ENCODE data around the gene PIGO. TPM values are rescaled to one million over a fixed set of nuclear protein-coding genes. Genes with fewer than 3 reads are reported as not detected.
A peak's percentile ranks its signal among the peaks of the same experiment; 100 is the strongest.

PIGO gene
- total and polyA plus RNA-seq, 9 of the 15 experiments (the other 6 are each of a cell fraction or from before 2014, with no cell fraction given), result 5.4 to 13.7 (median 9.7) TPM

DNA sequence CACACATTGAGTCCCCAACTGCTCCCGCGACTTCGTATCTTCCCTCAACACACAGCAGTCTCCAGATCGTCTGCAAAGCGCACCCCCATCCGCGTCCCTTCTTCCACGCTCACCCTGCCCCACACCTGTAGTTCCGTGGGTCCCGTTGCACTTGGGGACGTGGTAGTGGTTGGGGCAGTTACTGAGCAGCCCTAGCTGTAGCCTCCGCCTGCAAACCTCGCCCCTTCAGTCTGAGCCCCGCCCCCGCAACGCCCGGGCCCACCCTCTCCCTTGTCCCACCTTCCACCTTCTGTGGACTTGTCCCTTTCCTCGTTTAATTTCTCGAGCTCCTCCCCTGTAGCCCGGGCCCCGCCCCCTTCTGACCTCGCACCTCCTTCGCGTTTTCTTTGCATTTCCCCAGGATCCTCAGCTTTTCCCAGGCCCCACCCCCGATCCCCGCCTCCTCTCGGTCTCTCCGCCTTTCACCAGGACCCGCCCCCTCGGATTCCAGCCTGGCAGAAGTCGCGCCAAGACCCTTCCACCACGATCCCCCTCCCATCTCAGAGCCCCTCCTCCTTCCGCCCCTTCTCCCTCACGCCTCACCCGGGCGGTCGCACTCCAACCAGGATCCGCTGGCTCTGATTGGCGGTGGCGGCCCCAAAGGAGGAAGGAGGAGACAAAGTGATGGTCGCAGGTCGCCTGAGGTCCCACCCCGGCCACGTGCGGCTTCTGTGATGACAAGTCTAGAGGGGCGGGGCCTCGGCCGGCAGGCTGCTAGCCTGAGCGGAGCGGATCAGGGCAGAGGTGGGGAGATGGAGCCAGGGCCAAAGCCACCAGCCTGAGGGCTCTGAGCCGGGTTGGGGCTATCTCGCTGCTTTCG, 19.5 kb upstream of the PIGO start, which contains the start of gene ATOSB (continued):
- TF ChIP-seq NR4A1 (CRISPR knock-in tag; IDR thresholded peaks at IDR 0.05) (no peak), NR4A1 (tag; IDR thresholded peaks at IDR 0.05) (no peak), BHLHE40 (IDR thresholded peaks at IDR 0.05; ENCODE audit: low read length) (peak; percentile 95), RHOXF2B (CRISPR knock-in tag; conservative IDR thresholded peaks at IDR 0.05) (no peak), MXI1 (IDR thresholded peaks at IDR 0.05; ENCODE audit: low read depth, low read length) (peak; percentile 52; the same call in 1 of the 2 replicates), ZBTB7A (IDR thresholded peaks at IDR 0.05; ENCODE audit: borderline replicate concordance, control insufficient read depth, low read depth, low read length) (peak; percentile 38; the same call in 1 of the 2 replicates), SRSF9 (IDR thresholded peaks at IDR 0.05; ENCODE audit: borderline replicate concordance, low read depth, low read length) (no peak), OTX1 (CRISPR knock-in tag; IDR thresholded peaks at IDR 0.05) (no peak), RAD51 (IDR thresholded peaks at IDR 0.05; ENCODE audit: borderline replicate concordance, low read depth) (peak; percentile 78), L3MBTL2 (IDR thresholded peaks at IDR 0.05) (peak; percentile 89), SNIP1 (IDR thresholded peaks at IDR 0.05; ENCODE audit: low read depth) (peak; percentile 86), ZNF384 (IDR thresholded peaks at IDR 0.05; ENCODE audit: low read depth, low read length) (no peak), ZBTB8A (IDR thresholded peaks at IDR 0.05; ENCODE audit: partially characterized antibody) (no peak)
- TF ChIP-seq, protein P1, sequence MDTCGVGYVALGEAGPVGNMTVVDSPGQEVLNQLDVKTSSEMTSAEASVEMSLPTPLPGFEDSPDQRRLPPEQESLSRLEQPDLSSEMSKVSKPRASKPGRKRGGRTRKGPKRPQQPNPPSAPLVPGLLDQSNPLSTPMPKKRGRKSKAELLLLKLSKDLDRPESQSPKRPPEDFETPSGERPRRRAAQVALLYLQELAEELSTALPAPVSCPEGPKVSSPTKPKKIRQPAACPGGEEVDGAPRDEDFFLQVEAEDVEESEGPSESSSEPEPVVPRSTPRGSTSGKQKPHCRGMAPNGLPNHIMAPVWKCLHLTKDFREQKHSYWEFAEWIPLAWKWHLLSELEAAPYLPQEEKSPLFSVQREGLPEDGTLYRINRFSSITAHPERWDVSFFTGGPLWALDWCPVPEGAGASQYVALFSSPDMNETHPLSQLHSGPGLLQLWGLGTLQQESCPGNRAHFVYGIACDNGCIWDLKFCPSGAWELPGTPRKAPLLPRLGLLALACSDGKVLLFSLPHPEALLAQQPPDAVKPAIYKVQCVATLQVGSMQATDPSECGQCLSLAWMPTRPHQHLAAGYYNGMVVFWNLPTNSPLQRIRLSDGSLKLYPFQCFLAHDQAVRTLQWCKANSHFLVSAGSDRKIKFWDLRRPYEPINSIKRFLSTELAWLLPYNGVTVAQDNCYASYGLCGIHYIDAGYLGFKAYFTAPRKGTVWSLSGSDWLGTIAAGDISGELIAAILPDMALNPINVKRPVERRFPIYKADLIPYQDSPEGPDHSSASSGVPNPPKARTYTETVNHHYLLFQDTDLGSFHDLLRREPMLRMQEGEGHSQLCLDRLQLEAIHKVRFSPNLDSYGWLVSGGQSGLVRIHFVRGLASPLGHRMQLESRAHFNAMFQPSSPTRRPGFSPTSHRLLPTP (IDR thresholded peaks at IDR 0.05; ENCODE audit: borderline replicate concordance, extremely low read depth, insufficient read length), result no peak
- TF ChIP-seq, protein P2, sequence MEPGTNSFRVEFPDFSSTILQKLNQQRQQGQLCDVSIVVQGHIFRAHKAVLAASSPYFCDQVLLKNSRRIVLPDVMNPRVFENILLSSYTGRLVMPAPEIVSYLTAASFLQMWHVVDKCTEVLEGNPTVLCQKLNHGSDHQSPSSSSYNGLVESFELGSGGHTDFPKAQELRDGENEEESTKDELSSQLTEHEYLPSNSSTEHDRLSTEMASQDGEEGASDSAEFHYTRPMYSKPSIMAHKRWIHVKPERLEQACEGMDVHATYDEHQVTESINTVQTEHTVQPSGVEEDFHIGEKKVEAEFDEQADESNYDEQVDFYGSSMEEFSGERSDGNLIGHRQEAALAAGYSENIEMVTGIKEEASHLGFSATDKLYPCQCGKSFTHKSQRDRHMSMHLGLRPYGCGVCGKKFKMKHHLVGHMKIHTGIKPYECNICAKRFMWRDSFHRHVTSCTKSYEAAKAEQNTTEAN (CRISPR knock-in tag; IDR thresholded peaks at IDR 0.05), result no peak
- TF ChIP-seq, protein P3, sequence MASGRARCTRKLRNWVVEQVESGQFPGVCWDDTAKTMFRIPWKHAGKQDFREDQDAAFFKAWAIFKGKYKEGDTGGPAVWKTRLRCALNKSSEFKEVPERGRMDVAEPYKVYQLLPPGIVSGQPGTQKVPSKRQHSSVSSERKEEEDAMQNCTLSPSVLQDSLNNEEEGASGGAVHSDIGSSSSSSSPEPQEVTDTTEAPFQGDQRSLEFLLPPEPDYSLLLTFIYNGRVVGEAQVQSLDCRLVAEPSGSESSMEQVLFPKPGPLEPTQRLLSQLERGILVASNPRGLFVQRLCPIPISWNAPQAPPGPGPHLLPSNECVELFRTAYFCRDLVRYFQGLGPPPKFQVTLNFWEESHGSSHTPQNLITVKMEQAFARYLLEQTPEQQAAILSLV (tag; IDR thresholded peaks at IDR 0.05), result no peak
- TF ChIP-seq, protein P4, sequence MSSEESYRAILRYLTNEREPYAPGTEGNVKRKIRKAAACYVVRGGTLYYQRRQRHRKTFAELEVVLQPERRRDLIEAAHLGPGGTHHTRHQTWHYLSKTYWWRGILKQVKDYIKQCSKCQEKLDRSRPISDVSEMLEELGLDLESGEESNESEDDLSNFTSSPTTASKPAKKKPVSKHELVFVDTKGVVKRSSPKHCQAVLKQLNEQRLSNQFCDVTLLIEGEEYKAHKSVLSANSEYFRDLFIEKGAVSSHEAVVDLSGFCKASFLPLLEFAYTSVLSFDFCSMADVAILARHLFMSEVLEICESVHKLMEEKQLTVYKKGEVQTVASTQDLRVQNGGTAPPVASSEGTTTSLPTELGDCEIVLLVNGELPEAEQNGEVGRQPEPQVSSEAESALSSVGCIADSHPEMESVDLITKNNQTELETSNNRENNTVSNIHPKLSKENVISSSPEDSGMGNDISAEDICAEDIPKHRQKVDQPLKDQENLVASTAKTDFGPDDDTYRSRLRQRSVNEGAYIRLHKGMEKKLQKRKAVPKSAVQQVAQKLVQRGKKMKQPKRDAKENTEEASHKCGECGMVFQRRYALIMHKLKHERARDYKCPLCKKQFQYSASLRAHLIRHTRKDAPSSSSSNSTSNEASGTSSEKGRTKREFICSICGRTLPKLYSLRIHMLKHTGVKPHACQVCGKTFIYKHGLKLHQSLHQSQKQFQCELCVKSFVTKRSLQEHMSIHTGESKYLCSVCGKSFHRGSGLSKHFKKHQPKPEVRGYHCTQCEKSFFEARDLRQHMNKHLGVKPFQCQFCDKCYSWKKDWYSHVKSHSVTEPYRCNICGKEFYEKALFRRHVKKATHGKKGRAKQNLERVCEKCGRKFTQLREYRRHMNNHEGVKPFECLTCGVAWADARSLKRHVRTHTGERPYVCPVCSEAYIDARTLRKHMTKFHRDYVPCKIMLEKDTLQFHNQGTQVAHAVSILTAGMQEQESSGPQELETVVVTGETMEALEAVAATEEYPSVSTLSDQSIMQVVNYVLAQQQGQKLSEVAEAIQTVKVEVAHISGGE (CRISPR knock-in tag; IDR thresholded peaks at IDR 0.05), result no peak

Data from K562 (cell line).